HG03342 (cell line): Measurements from ENCODE around the gene RPL15.
"Not testable (repeated sequence)": the region's sequence is repeated elsewhere in the genome, so short reads cannot be mapped to it uniquely, and the experiment has no call there.

Source experiments
- ATAC-seq: cut with Tn5 transposase; IDR thresholded peaks from one replicate; pipeline ENCODE4 v1.9.1; 2021; ENCODE audit warnings: mild to moderate bottlenecking, moderate library complexity; ENCODE audit not compliant: unreplicated experiment

Gene RPL15

DNA sequence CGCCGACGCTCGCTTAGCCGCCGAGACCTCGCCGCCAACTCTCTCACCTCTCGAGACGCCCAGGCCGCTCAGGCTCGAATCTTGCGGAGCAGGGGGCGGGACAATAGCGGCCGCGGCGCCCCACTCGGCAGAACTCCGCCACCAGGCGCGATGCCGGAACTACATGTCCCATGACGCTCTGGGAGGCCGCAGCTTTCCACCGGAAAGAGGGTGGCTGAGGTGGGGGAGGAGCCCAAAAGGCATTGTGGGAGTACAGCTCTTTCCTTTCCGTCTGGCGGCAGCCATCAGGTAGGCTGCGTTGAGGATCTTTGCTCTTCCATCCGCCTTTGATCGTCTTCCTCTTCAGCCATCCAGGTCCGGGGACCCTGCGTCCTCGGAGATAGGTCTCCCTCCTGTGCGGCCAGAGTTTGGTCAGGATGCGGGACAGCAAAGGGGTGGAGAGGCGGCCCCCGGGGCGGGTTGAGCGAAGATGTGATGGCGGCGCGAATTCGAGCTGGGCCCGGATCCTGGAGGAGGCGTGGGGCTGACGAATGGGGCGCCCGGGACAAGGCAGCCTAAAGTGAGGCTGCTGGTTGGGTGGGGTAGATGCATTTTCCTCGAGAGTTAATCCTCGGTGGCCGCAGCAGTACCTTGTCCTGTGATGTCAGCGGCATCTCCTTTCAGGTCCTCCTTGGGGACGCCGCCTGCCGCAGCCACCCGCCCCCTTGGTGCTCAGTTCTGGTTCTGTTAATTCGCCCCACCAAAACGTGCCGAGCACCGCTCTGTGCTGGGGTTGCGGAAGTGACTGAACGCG is at the start of gene RPL15, which contains the start of gene NKIRAS1:
Gene RPL15, plus strand, starts transcription at position 247 of the 793 bp plus-strand sequence. CDS start 728 bp downstream, outside the sequence.
Gene NKIRAS1, minus strand, starts transcription at position 105 of the 793 bp plus-strand sequence. CDS start 6,086 bp downstream, outside the sequence.
- ATAC-seq: peak; percentile 95

DNA sequence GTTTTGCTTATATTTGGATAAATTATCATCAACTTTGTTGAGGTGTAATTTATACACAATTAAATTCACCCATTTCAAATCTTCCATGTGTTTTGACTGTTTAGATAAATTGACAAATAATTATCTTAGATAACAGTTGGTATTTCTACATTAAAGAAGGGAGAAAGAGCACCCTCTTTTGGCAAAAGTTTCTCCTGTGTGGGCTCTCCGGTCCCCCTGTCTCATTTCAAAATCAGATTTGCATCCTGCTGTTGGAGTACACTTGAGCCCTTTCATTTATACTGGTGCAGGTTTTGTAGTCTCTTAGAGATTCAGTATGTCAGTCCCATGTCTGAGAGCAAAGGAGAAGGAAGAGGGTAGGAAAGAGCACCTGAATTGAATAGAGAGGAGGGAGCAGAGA is 49.5 kb upstream of the RPL15 start:
- ATAC-seq: no peak

GRCh38 chr3:23867838-23868237 is 49.1 kb upstream of the RPL15 start:
- ATAC-seq: no peak

- no peak for ATAC-seq
These were observed 46.8 kb upstream of the RPL15 start for GRCh38 chr3:23869977-23870662.

DNA sequence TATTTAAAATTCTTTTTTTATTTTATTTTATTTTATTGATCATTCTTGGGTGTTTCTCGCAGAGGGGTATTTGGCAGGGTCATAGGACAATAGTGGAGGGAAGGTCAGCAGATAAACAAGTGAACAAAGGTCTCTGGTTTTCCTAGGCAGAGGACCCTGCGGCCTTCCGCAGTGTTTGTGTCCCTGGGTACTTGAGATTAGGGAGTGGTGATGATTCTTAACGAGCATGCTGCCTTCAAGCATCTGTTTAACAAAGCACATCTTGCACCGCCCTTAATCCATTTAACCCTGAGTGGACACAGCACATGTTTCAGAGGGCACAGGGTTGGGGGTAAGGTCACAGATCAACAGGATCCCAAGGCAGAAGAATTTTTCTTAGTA is 46.3 kb upstream of the RPL15 start:
- ATAC-seq: not testable (repeated sequence)

- not testable (repeated sequence) for ATAC-seq
These were observed 45.6 kb upstream of the RPL15 start for GRCh38 chr3:23871361-23871760.

DNA sequence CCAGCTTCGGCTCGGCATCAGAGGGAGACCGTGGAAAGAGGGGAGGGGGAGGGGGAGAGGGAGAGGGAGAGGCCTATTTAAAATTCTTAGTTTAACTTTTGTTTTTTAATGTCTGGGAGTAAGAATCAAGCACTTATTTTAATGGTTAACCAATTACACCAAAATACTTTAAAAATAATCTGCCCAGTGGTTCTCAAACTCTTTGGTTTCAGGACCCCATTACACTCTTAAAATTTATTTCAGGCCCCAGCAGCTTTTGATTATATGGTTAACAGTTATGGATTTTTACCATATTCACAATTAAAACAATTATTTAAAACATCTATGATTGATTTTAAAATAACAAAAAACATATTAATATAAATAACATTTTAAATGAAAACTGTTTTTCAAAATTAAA is 44.6 kb upstream of the RPL15 start:
- no peak for ATAC-seq

- ATAC-seq: no peak
These were observed 43.0 kb upstream of the RPL15 start for GRCh38 chr3:23873941-23874340.

DNA sequence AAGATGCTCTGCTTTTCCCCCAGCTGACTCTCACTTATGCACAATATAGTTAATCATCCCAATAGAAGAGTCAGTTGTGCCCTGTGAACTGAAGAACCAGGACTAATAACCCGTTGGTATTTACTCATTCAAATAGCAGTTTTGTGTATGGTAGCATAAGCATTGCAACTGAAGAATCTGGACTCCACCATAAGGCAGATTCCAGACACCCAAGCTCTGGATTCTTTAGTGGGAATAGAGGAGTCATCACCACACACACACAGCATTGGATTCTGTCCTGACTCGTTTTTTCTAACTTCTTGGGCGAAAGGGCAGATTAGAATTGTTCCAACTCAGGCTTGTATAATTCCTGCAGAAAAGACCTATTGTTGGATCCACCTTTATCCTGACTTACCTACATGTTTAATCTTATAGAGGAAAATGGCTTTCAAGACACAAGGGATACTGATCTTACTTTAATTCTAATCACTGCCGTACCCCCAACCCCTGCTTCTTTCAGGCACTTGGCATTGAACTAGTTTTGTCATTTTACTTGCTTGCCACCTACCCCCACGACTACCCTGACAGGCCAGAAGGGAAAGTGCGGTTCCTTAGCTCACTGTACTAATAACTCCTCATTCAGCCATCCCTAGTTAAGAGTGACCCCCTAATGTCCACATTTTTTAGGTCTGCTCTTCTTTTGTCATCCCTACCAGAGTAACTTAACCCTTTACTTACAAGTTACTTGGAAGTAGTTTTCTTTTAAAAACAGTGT is 42.4 kb upstream of the RPL15 start:
- no peak for ATAC-seq

- ATAC-seq: no peak
These were observed 41.7 kb upstream of the RPL15 start for GRCh38 chr3:23875113-23875725.

- no peak for ATAC-seq
These were observed 40.0 kb upstream of the RPL15 start for GRCh38 chr3:23876923-23877322.

DNA sequence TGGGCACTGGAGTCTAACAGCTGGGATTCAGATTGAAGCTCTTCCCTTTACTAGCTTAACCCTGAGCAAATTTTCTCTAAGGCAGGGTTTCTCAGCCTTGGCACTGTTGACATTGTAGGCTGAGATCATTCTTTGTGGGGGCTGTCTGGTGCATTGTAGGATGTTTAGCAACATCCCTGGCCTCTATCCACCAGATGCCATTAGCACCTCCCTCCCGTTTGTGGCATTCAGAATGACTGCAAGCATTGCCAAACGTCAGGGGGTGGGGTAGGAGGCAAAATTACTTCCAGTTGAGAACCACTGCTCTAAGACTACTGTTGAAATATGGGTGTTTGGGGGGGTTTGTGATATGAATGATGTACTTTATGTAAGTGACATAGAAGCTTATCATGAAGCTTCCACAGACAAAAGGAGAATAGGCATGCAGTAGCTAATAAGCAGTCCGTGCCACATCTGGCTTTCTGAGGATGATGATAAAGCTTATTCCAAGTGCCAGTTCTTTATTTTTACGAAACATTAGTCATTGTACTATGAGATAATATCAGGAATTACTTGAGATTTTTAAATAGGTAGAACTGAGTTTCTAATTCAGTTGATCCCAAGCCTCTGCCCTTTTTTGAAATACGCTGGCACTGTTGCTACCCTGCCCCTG is 39.5 kb upstream of the RPL15 start:
- no peak for ATAC-seq

GRCh38 chr3:23879485-23879884 is 37.4 kb upstream of the RPL15 start:
- no peak for ATAC-seq

- ATAC-seq: no peak
These were observed 36.1 kb upstream of the RPL15 start for GRCh38 chr3:23880703-23881339.

DNA sequence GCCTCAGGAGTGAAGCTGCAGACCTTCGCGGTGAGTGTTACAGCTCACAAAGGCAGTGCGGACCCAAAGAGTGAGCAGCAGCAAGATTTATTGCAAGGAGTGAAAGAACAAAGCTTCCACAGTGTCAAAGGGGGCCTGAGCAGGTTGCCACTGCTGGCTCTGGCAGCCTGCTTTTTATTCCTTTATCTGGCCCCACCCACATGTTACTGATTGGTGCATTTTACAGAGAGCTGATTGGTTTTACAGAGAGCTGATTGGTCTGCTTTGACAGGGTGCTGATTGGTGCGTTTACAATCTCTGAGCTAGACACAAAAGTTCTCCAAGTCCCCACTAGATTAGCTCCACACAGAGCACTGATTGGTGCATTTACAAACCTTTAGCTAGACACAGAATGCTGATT is 34.9 kb upstream of the RPL15 start:
- not testable (repeated sequence) for ATAC-seq

DNA sequence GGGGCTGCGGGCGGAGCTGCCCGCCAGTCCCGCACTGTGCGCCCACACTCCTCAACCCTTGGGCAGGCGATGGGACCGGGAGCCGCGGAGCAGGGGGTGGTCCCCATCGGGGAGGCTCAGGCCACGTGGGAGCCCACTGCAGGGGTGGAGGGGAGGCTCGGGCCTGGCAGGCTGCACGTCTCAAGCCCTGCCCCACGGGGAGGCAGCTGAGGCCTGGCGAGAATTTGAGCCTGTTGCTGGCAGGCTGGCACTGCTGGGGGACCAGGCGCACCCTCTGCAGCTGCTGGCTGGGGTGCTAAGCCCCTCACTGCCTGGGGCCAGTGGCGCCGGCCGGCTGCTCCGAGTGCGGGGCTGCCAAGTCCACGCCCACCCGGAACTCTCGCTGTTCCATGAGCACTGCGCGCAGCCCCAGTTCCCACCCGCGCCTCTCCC is 34.4 kb upstream of the RPL15 start:
- ATAC-seq: no peak

DNA sequence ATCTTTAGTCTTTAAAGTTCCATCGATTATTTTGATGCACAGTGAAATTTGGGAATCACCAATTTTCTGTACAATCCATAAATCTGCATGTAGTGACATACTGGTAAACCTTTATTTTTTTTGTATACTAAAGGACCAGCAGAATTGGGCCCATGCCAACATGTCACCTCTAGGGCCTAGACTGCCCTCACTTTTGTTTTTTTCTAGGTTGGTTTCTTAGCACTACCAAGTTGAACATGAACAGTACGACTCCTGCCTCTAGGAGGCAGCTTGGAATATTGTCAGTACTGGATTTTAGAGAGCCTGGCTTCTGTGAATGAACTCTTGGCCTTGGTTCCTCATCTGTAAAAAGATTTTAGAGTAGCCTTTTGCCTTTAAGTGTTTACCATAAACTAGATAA is 32.5 kb upstream of the RPL15 start:
- no peak for ATAC-seq

- ATAC-seq: no peak
These were observed 31.7 kb upstream of the RPL15 start for GRCh38 chr3:23885210-23885609.

- ATAC-seq: no peak
These were observed 30.6 kb upstream of the RPL15 start for GRCh38 chr3:23886311-23886710.

DNA sequence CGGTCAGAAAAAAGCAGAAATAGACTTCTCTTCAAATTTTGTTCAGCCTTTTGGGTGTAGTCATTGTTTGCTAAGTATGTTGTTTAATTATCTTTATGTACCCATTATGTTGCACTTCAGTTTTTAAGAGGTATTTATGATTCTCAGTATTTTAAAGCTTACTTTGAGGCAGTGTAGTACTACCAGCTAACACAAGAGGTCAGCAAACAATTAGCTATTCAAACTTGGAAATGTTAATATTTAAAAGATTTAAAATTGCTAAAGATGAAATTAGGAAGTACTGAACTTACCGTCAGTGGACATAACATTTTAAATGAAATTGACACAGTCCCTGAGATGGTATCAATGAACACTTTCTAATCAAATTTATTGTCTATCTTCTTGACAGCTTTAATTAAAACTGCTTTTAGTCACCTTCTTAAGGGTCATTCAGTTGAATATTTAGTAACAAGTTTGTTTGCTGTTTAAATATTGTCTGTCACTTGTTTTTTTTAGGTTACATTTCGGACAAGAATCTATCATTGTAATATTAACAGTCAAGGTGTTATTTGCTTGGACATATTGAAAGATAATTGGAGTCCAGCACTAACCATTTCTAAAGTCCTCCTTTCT is 28.2 kb upstream of the RPL15 start:
- ATAC-seq: no peak
